Measurements from ENCODE around the gene TSPAN32.
"Not testable (repeated sequence)": the region's sequence is repeated elsewhere in the genome, so short reads cannot be mapped to it uniquely, and the experiment has no call there.

Gene TSPAN32

GRCh38 chr11:2360081-2360642 lies 58.3 kb downstream of the TSPAN32 start:
- in situ Hi-C loops (cut with HindIII; ENCODE audit: low sequenced_read_pairs) = no loop called here

- in situ Hi-C loops (cut with HindIII; ENCODE audit: low sequenced_read_pairs) = no loop called here
These were observed 59.8 kb downstream of the TSPAN32 start for GRCh38 chr11:2361565-2361964.

- in situ Hi-C loops (cut with HindIII; ENCODE audit: low sequenced_read_pairs) = no loop called here
These were observed 60.6 kb downstream of the TSPAN32 start for GRCh38 chr11:2362414-2362813.

- in situ Hi-C loops (cut with HindIII; ENCODE audit: low sequenced_read_pairs) = no loop called here
These were observed 61.3 kb downstream of the TSPAN32 start for GRCh38 chr11:2363130-2363529.

GRCh38 chr11:2363577-2364370 lies 62.0 kb downstream of the TSPAN32 start:
- in situ Hi-C loops (cut with HindIII; ENCODE audit: low sequenced_read_pairs) = no loop called here

- in situ Hi-C loops (cut with HindIII; ENCODE audit: low sequenced_read_pairs) = not testable (repeated sequence)
These were observed 62.6 kb downstream of the TSPAN32 start for GRCh38 chr11:2364386-2364785.

GRCh38 chr11:2365571-2366210 lies 63.9 kb downstream of the TSPAN32 start:
- in situ Hi-C loops (cut with HindIII; ENCODE audit: low sequenced_read_pairs) = no loop called here

- in situ Hi-C loops (cut with HindIII; ENCODE audit: low sequenced_read_pairs) = no loop called here
These were observed 64.5 kb downstream of the TSPAN32 start for GRCh38 chr11:2366276-2366675.

- in situ Hi-C loops (cut with HindIII; ENCODE audit: low sequenced_read_pairs) = no loop called here
These were observed 64.9 kb downstream of the TSPAN32 start for GRCh38 chr11:2366733-2367132.

- in situ Hi-C loops (cut with HindIII; ENCODE audit: low sequenced_read_pairs) = no loop called here
These were observed 65.7 kb downstream of the TSPAN32 start for GRCh38 chr11:2367266-2368160.

Measured in endothelial cell of hepatic sinusoid (primary cell).